Spleen (tissue), 7 donors: ENCODE data around the gene MAN1C1.
"Not testable (repeated sequence)": the region's sequence is repeated elsewhere in the genome, so short reads cannot be mapped to it uniquely, and the experiment has no call there.

Source experiments
- POLR2A ChIP-seq, 3 donors: fragments of 450-650 bp; IDR thresholded peaks; one replicate each; pipeline ENCODE4 v1.5.1; 2017; ENCODE audit warnings: antibody characterized with exemption in 3 of 3, mild to moderate bottlenecking in 1 of 3
- TF ChIP-seq, protein P1 (sequence below), 11 experiments: fragments of 200-600 bp in 7 of 11; fragments of 450-650 bp in 4 of 11; sonication (generic) in 4 of 11; IDR thresholded peaks in 8 of 11; conservative IDR thresholded peaks in 3 of 11; 1 replicate in 7 of 11; 2 replicates in 4 of 11; pipeline versions ENCODE4 v1.4.0 to v1.8.0; 2016 to 2021; ENCODE audit warnings: antibody characterized with exemption in 11 of 11, inconsistent platforms in 4 of 11, mild to moderate bottlenecking in 1 of 11
- donor health status: DM: no; HTN: no; CAD: no; lungs with moderate emphysema.
- donor health status: DM: no; HTN: no; CAD: no.
- donor health status: DM: no; HTN: no; CAD: no.

DNA sequence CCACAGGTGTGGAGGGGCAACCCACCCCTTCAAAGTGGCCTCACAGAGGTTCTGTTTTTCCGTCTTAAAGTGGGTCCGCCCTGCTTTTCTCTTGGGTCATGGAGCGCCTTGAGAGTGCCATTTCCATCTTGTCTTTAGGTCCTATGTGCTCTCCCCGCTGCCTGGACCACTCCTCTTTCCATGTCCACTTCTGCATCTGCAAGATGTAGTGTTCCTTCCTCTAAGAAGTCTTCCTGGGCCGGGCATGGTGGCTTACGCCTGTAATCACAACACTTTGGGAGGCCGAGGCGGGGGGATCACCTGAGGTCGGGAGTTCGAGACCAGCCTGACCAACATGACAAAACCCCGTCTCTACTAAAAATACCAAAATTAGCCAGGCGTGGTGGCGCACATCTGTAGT, 27.8 kb upstream of the MAN1C1 start:
- TF ChIP-seq, protein P1, sequence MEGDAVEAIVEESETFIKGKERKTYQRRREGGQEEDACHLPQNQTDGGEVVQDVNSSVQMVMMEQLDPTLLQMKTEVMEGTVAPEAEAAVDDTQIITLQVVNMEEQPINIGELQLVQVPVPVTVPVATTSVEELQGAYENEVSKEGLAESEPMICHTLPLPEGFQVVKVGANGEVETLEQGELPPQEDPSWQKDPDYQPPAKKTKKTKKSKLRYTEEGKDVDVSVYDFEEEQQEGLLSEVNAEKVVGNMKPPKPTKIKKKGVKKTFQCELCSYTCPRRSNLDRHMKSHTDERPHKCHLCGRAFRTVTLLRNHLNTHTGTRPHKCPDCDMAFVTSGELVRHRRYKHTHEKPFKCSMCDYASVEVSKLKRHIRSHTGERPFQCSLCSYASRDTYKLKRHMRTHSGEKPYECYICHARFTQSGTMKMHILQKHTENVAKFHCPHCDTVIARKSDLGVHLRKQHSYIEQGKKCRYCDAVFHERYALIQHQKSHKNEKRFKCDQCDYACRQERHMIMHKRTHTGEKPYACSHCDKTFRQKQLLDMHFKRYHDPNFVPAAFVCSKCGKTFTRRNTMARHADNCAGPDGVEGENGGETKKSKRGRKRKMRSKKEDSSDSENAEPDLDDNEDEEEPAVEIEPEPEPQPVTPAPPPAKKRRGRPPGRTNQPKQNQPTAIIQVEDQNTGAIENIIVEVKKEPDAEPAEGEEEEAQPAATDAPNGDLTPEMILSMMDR (IDR thresholded peaks at IDR 0.05 in 8 of 11, conservative IDR thresholded peaks at IDR 0.05 in 3 of 11): not testable (repeated sequence)
- TF ChIP-seq POLR2A (IDR thresholded peaks at IDR 0.05): not testable (repeated sequence)
